ENCODE measurements around the gene DAPK2.

GRCh38 chr15:64048781-64049460 is 2.6 kb upstream of the DAPK2 start:
- TF ChIP-seq, protein P1, sequence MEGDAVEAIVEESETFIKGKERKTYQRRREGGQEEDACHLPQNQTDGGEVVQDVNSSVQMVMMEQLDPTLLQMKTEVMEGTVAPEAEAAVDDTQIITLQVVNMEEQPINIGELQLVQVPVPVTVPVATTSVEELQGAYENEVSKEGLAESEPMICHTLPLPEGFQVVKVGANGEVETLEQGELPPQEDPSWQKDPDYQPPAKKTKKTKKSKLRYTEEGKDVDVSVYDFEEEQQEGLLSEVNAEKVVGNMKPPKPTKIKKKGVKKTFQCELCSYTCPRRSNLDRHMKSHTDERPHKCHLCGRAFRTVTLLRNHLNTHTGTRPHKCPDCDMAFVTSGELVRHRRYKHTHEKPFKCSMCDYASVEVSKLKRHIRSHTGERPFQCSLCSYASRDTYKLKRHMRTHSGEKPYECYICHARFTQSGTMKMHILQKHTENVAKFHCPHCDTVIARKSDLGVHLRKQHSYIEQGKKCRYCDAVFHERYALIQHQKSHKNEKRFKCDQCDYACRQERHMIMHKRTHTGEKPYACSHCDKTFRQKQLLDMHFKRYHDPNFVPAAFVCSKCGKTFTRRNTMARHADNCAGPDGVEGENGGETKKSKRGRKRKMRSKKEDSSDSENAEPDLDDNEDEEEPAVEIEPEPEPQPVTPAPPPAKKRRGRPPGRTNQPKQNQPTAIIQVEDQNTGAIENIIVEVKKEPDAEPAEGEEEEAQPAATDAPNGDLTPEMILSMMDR (conservative IDR thresholded peaks at IDR 0.05) = no peak
- TF ChIP-seq ZFX (IDR thresholded peaks at IDR 0.05) = no peak

Data from C4-2B (cell line).